Measurements from ENCODE around the gene RBM46. TPM values are rescaled to one million over a fixed set of nuclear protein-coding genes. Genes with fewer than 3 reads are reported as not detected.

Gene RBM46
- total and polyA plus RNA-seq, 10 of the 15 experiments (the other 5 are each of a cell fraction or from before 2014, with no cell fraction given): not detected

DNA sequence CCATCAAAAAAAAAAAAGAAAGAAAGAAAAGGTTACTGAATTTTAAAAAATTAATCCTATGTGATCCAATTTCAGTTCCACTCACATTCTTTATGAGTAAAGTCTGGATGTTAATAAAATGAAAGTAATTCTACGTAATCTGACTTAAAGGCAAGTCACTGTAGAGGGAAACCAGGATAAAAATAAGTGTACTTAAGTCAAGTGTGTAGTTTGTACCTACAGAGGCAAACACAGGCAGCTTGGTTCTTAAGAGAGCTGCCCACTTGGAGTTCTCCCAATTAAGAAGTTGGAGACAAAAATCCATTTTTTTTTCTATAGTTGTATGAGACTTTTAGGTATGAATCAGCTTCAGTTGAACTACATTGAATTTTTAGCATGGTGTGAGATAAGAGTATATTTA, 44.3 kb upstream of the RBM46 start (continued):
- TF ChIP-seq, protein P1, sequence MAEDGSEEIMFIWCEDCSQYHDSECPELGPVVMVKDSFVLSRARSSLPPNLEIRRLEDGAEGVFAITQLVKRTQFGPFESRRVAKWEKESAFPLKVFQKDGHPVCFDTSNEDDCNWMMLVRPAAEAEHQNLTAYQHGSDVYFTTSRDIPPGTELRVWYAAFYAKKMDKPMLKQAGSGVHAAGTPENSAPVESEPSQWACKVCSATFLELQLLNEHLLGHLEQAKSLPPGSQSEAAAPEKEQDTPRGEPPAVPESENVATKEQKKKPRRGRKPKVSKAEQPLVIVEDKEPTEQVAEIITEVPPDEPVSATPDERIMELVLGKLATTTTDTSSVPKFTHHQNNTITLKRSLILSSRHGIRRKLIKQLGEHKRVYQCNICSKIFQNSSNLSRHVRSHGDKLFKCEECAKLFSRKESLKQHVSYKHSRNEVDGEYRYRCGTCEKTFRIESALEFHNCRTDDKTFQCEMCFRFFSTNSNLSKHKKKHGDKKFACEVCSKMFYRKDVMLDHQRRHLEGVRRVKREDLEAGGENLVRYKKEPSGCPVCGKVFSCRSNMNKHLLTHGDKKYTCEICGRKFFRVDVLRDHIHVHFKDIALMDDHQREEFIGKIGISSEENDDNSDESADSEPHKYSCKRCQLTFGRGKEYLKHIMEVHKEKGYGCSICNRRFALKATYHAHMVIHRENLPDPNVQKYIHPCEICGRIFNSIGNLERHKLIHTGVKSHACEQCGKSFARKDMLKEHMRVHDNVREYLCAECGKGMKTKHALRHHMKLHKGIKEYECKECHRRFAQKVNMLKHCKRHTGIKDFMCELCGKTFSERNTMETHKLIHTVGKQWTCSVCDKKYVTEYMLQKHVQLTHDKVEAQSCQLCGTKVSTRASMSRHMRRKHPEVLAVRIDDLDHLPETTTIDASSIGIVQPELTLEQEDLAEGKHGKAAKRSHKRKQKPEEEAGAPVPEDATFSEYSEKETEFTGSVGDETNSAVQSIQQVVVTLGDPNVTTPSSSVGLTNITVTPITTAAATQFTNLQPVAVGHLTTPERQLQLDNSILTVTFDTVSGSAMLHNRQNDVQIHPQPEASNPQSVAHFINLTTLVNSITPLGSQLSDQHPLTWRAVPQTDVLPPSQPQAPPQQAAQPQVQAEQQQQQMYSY (CRISPR knock-in tag; IDR thresholded peaks at IDR 0.05): no peak
- TF ChIP-seq IKZF2 (IDR thresholded peaks at IDR 0.05): no peak
- TF ChIP-seq, protein P2, sequence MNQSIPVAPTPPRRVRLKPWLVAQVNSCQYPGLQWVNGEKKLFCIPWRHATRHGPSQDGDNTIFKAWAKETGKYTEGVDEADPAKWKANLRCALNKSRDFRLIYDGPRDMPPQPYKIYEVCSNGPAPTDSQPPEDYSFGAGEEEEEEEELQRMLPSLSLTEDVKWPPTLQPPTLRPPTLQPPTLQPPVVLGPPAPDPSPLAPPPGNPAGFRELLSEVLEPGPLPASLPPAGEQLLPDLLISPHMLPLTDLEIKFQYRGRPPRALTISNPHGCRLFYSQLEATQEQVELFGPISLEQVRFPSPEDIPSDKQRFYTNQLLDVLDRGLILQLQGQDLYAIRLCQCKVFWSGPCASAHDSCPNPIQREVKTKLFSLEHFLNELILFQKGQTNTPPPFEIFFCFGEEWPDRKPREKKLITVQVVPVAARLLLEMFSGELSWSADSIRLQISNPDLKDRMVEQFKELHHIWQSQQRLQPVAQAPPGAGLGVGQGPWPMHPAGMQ (IDR thresholded peaks at IDR 0.05; ENCODE audit: borderline replicate concordance): no peak

DNA sequence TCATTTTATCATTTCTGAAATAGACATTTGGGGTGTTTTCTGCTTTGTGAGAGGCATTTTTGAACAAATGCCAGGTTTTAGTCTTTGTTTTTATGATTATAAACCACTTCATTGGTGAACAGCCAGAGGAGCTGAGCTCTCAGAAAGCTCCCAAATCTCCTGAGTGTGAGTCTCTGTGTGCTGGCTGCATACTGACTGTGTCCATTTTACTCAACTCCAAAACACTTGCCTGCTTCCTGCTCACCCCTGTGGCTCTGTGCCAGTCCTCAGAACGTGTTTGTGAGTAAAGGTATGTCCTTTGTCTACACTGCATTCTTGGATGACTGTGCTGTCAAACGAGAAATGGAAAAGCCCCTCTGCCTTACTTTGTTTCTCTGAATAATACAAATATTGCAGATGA, 42.6 kb upstream of the RBM46 start:
- in situ Hi-C loops (cut with MboI) (no loop called here), intact Hi-C loops (cut with micrococcal nuclease; ENCODE audit: unreplicated experiment) (no loop called here)
- no peak overlapping the region for H3K27ac ChIP-seq (ENCODE audit: control insufficient read depth, insufficient read depth)
- H4K20me1 ChIP-seq (ENCODE audit: control insufficient read depth, insufficient read depth): no peaks in the 10 kb centered on the region
- no peak overlapping the region for H3K4me3 ChIP-seq
- no peaks in the 10 kb centered on the region for H3K9me3 ChIP-seq (replicated peaks; ENCODE audit: control insufficient read depth, insufficient read depth, low read length)
- no peak for FAIRE-seq
- no peak overlapping the region for H3K4me2 ChIP-seq (ENCODE audit: control insufficient read depth, insufficient read depth)
- POLR2A ChIA-PET: no interaction called here
- no peaks in the 10 kb centered on the region for H3K4me1 ChIP-seq (ENCODE audit: control insufficient read depth, insufficient read depth, low read length)
- RAD21 ChIA-PET (ENCODE audit: unreplicated experiment): no interaction called here
- H3K36me3 ChIP-seq (ENCODE audit: control insufficient read depth in 2 of 2, insufficient read depth in 2 of 2, low read length in 1 of 2): no peaks in the 10 kb centered on the region
- no peaks in the 10 kb centered on the region for H3K79me2 ChIP-seq (ENCODE audit: control insufficient read depth, insufficient read depth, low read length)
- 0% methylated on average over 2 of the region's 2 CpGs for WGBS (ENCODE audit: insufficient coverage, insufficient replicate concordance, low lambda C conversion rate, missing lambda C conversion rate)
- H3K27me3 ChIP-seq (replicated peaks in 1 of 2; ENCODE audit: control insufficient read depth in 2 of 2, insufficient read depth in 2 of 2, low read length in 1 of 2): peaks cover 0 to 7% of the 10 kb centered on the region in 2 experiments; a peak in 3 of 4 replicates
- no peak overlapping the region for H3K9ac ChIP-seq (ENCODE audit: control insufficient read depth, insufficient read depth, low read length)
- SMC1A ChIA-PET (ENCODE audit: uncharacterized antibody, unreplicated experiment): no interaction called here
- CTCF ChIA-PET: no interaction called here
- ATAC-seq: no peak
- no TSS peak for BruUV-seq (replicated peaks)
- TF ChIP-seq CBX5 (IDR thresholded peaks at IDR 0.05; ENCODE audit: low read depth) (no peak), YBX1 (IDR thresholded peaks at IDR 0.05) (no peak)
- no peak for DNase-seq (ENCODE audit: low read depth, low spot score)
- H2AFZ ChIP-seq (ENCODE audit: control insufficient read depth, low read depth, low read length): no peak overlapping the region
